ENCODE results near the gene MTA1.

GRCh38 chr14:105492971-105493871 lies 73.6 kb downstream of the MTA1 start:
- TF ChIP-seq CTCF (IDR thresholded peaks at IDR 0.05; ENCODE audit: low read depth, low read length, poor library complexity, severe bottlenecking) = no peak
- TF ChIP-seq EZH2phosphoT487 (IDR thresholded peaks at IDR 0.05; ENCODE audit: borderline replicate concordance, low read length) = no peak
